ENCODE measurements around the gene AKR1C2.
"Not testable (repeated sequence)": the region's sequence is repeated elsewhere in the genome, so short reads cannot be mapped to it uniquely, and the experiment has no call there.

AKR1C2 gene

GRCh38 chr10:5025461-5025881, 21.8 kb upstream of the AKR1C2 start:
- DNase-seq (ENCODE audit: extremely low read depth in 1 of 2, low read depth in 1 of 2): not testable (repeated sequence)

- DNase-seq (ENCODE audit: extremely low read depth in 1 of 2, low read depth in 1 of 2): no peak
Observed at GRCh38 chr10:5023177-5023805, 19.6 kb upstream of the AKR1C2 start.

- not testable (repeated sequence) for DNase-seq (ENCODE audit: extremely low read depth in 1 of 2, low read depth in 1 of 2)
Observed at GRCh38 chr10:5021624-5022290, 18.1 kb upstream of the AKR1C2 start.

- DNase-seq (ENCODE audit: extremely low read depth in 1 of 2, low read depth in 1 of 2): not testable (repeated sequence)
Observed at GRCh38 chr10:5019770-5020612, 16.3 kb upstream of the AKR1C2 start.

- DNase-seq (ENCODE audit: extremely low read depth in 1 of 2, low read depth in 1 of 2): not testable (repeated sequence)
Observed at GRCh38 chr10:5018671-5019277, 15.1 kb upstream of the AKR1C2 start.

- no peak for DNase-seq (ENCODE audit: extremely low read depth in 1 of 2, low read depth in 1 of 2)
Observed at GRCh38 chr10:5018134-5018533, 14.5 kb upstream of the AKR1C2 start.

GRCh38 chr10:5014936-5015335, 11.3 kb upstream of the AKR1C2 start:
- no peak for DNase-seq (ENCODE audit: extremely low read depth in 1 of 2, low read depth in 1 of 2)

GRCh38 chr10:5014200-5014910, 10.7 kb upstream of the AKR1C2 start:
- not testable (repeated sequence) for DNase-seq (ENCODE audit: extremely low read depth in 1 of 2, low read depth in 1 of 2)

- no peak for DNase-seq (ENCODE audit: extremely low read depth in 1 of 2, low read depth in 1 of 2)
Observed at GRCh38 chr10:5013385-5013784, 9.7 kb upstream of the AKR1C2 start.

- DNase-seq (ENCODE audit: extremely low read depth in 1 of 2, low read depth in 1 of 2): no peak
Observed at GRCh38 chr10:5012595-5012994, 8.9 kb upstream of the AKR1C2 start.

- not testable (repeated sequence) for DNase-seq (ENCODE audit: extremely low read depth in 1 of 2, low read depth in 1 of 2)
Observed at GRCh38 chr10:5011392-5011791, 7.7 kb upstream of the AKR1C2 start.

- DNase-seq (ENCODE audit: extremely low read depth in 1 of 2, low read depth in 1 of 2): not testable (repeated sequence)
Observed at GRCh38 chr10:5010043-5010442, 6.4 kb upstream of the AKR1C2 start.

- not testable (repeated sequence) for DNase-seq (ENCODE audit: extremely low read depth in 1 of 2, low read depth in 1 of 2)
Observed at GRCh38 chr10:5008857-5009548, 5.3 kb upstream of the AKR1C2 start.

- DNase-seq (ENCODE audit: extremely low read depth in 1 of 2, low read depth in 1 of 2): not testable (repeated sequence)
Observed at GRCh38 chr10:5004501-5004900, 844 bp upstream of the AKR1C2 start.

- DNase-seq (ENCODE audit: extremely low read depth in 1 of 2, low read depth in 1 of 2): not testable (repeated sequence)
Observed at GRCh38 chr10:5004030-5004385, 351 bp upstream of the AKR1C2 start.

- DNase-seq (ENCODE audit: extremely low read depth in 1 of 2, low read depth in 1 of 2): no peak
Observed at GRCh38 chr10:5002013-5002727, 1.5 kb downstream of the AKR1C2 start.

GRCh38 chr10:4998671-4999070, 5.0 kb downstream of the AKR1C2 start:
- DNase-seq (ENCODE audit: extremely low read depth in 1 of 2, low read depth in 1 of 2): no peak

GRCh38 chr10:4994260-4994659, 9.4 kb downstream of the AKR1C2 start:
- not testable (repeated sequence) for DNase-seq (ENCODE audit: extremely low read depth in 1 of 2, low read depth in 1 of 2)

- not testable (repeated sequence) for DNase-seq (ENCODE audit: extremely low read depth in 1 of 2, low read depth in 1 of 2)
Observed at GRCh38 chr10:4992564-4992963, 11.1 kb downstream of the AKR1C2 start.

All from activated CD8-positive, alpha-beta memory T cell treated with anti-CD3 and anti-CD28 coated beads for 1 hour (primary cell).